HG03097 (cell line): Measurements from ENCODE around the gene UGDH.
"Not testable (repeated sequence)": the region's sequence is repeated elsewhere in the genome, so short reads cannot be mapped to it uniquely, and the experiment has no call there.

Experiments used
- ATAC-seq: cut with Tn5 transposase; IDR thresholded peaks from one replicate; pipeline ENCODE4 v1.9.1; 2021; ENCODE audit not compliant: unreplicated experiment, low FRiP score

UGDH gene

GRCh38 chr4:39527296-39528060, at the start of gene UGDH:
UGDH (minus strand) TSS chr4:39527439; CDS start chr4:39521512, 5,927 bp downstream.
- peak; percentile 94 for ATAC-seq

- no peak for ATAC-seq
Measured at GRCh38 chr4:39574946-39575345, 47.7 kb upstream of the UGDH start.

GRCh38 chr4:39571504-39571903, 44.3 kb upstream of the UGDH start:
- no peak for ATAC-seq

- no peak for ATAC-seq
Measured at GRCh38 chr4:39571054-39571453, 43.8 kb upstream of the UGDH start.

GRCh38 chr4:39569209-39569608, 42.0 kb upstream of the UGDH start:
- ATAC-seq, result no peak

- ATAC-seq, result no peak
Measured at GRCh38 chr4:39568805-39569204, 41.6 kb upstream of the UGDH start.

GRCh38 chr4:39565878-39566600, 38.8 kb upstream of the UGDH start:
- no peak for ATAC-seq

- ATAC-seq, result no peak
Measured at GRCh38 chr4:39563346-39563847, 36.2 kb upstream of the UGDH start.

- ATAC-seq, result no peak
Measured at GRCh38 chr4:39562792-39563191, 35.6 kb upstream of the UGDH start.

- ATAC-seq, result no peak
Measured at GRCh38 chr4:39559626-39560025, 32.4 kb upstream of the UGDH start.

GRCh38 chr4:39555472-39555871, 28.2 kb upstream of the UGDH start:
- no peak for ATAC-seq

- ATAC-seq, result no peak
Measured at GRCh38 chr4:39548425-39549067, 21.3 kb upstream of the UGDH start.

GRCh38 chr4:39544580-39545315, 17.5 kb upstream of the UGDH start:
- no peak for ATAC-seq

- ATAC-seq, result not testable (repeated sequence)
Measured at GRCh38 chr4:39544080-39544479, 16.8 kb upstream of the UGDH start.

- ATAC-seq, result no peak
Measured at GRCh38 chr4:39543034-39543433, 15.8 kb upstream of the UGDH start.

- ATAC-seq, result no peak
Measured at GRCh38 chr4:39542611-39543012, 15.4 kb upstream of the UGDH start.

GRCh38 chr4:39541987-39542610, 14.9 kb upstream of the UGDH start:
- ATAC-seq, result no peak

GRCh38 chr4:39539089-39539611, 11.9 kb upstream of the UGDH start:
- no peak for ATAC-seq

GRCh38 chr4:39533541-39533940, 6.3 kb upstream of the UGDH start:
- ATAC-seq, result no peak

- not testable (repeated sequence) for ATAC-seq
Measured at GRCh38 chr4:39532237-39532636, 5.0 kb upstream of the UGDH start.
